ENCODE measurements around the gene PGPEP1. TPM values are rescaled to one million over a fixed set of nuclear protein-coding genes. Genes with fewer than 3 reads are reported as not detected.
"Not testable (repeated sequence)": the region's sequence is repeated elsewhere in the genome, so short reads cannot be mapped to it uniquely, and the experiment has no call there.

Gene PGPEP1
- total RNA-seq, 1 experiment from 2014 or later, result 11.7 TPM

GRCh38 chr19:18393836-18394235 is 53.4 kb downstream of the PGPEP1 start:
- Histone ChIP-seq H3K27me3 (peaks cover 25% of the 10 kb centered on the region; the same call in 1 of the 2 replicates), H3K27ac (no peak overlapping the region), H3K4me1 (no peaks in the 10 kb centered on the region; the same call in 1 of the 2 replicates), H3K36me3 (peaks cover 12% of the 10 kb centered on the region), H3K4me3 (no peak overlapping the region), H3K9me3 (replicated peaks) (no peaks in the 10 kb centered on the region)
- DNase-seq, result no peak

GRCh38 chr19:18396471-18397241 is 56.3 kb downstream of the PGPEP1 start:
- DNase-seq, result no peak
- Histone ChIP-seq H3K4me3 (no peak overlapping the region), H3K36me3 (no peaks in the 10 kb centered on the region), H3K27ac (no peak overlapping the region), H3K27me3 (peaks cover 25% of the 10 kb centered on the region; the same call in 1 of the 2 replicates), H3K4me1 (no peaks in the 10 kb centered on the region; the same call in 1 of the 2 replicates), H3K9me3 (replicated peaks) (no peaks in the 10 kb centered on the region)

DNA sequence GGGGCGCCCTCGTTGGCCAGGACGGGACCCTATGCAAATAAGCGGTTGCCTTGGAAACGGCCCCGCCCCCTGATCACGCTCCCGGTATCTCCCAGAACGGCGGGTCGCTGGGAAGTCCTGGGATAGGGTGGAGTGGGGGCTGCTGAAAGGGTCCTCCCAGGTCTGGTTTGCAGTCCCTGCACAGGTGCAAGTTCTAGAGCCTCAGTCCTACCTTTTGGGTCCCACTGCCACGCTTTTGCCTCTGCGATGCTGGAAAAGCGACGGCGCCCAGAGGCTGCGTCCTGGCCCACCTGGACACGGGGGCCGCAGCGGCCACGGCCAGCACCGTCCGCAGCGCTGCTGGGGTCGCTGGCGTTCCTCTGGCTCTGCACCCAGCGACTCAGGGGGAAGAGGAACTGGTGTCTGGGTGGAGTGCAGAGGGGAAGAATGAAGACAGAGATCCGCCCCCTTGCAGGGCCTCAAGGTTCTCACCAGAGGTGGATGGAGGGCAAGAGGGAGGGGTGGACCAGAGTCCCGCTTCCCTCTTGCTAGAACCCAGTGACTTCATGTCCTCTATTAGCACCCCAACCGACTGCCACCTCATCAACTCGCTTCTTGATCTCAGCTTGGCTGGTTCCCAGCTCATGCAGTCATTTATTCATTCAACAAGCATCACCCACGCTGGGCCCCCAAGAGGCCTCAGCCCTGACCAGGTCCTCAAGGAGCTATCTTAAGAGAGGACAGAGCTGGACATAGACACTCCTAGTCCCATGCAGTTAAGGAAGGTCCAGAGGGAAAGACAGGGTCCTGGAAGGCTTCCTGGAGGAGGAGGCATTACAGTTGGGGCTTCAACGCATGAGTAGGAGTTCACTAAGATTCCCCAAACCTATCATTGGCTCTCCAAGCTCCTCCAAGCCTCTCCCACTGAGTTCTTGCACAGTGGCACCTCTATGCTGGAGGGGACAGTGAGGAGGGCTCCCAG is 57.1 kb downstream of the PGPEP1 start, which contains the start of gene LRRC25:
LRRC25 (minus strand) TSS at position 381 of the 961 bp plus-strand sequence. CDS start 659 bp downstream, outside the sequence.
- no peaks in the 10 kb centered on the region; the same call in 1 of the 2 replicates for H3K4me1 ChIP-seq
- no peaks in the 10 kb centered on the region for H3K36me3 ChIP-seq
- no peaks in the 10 kb centered on the region for H3K9me3 ChIP-seq (replicated peaks)
- H3K27ac ChIP-seq, result no peak within 1 kb of the TSS
- H3K4me3 ChIP-seq, result no peak within 1 kb of the TSS
- peak; percentile 51 to 56 for DNase-seq
- peaks cover 25% of the 10 kb centered on the region; the same call in 1 of the 2 replicates for H3K27me3 ChIP-seq

- DNase-seq, result no peak
- Histone ChIP-seq H3K9me3 (replicated peaks) (no peaks in the 10 kb centered on the region), H3K27me3 (peaks cover 25% of the 10 kb centered on the region; the same call in 1 of the 2 replicates), H3K4me3 (no peak overlapping the region), H3K4me1 (no peaks in the 10 kb centered on the region; the same call in 1 of the 2 replicates), H3K27ac (no peak overlapping the region), H3K36me3 (no peaks in the 10 kb centered on the region)
These were observed 58.6 kb downstream of the PGPEP1 start for GRCh38 chr19:18399008-18399407.

DNA sequence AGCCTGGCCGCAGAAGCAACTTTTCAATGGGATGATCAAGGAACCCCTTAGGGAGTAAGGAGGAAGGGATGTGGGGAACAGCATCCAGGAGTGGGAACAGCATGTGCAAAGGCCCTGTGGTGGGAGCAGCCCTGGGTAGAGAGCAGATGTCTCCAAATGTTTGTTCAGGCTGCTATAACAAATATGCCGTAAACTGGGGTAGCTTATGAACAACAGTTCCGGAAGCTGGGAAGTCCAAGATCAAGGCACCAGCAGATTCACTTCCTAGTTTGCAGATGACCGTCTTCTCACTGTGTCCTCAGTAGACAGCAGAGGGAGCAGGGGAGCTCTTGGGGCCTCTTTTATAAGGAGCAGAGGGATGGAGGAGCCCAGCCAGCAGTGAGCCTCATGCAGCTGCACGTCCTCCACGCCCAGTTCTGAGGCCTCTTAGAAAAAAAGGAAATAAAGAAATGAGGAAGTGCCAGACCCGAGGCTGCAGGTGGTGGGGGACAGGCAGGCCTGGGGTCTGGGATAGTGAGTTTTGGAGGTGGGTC is 61.2 kb downstream of the PGPEP1 start:
- peak; percentile 52 to 64 for DNase-seq
- H3K27ac ChIP-seq, result no peak overlapping the region
- H3K4me1 ChIP-seq, result no peaks in the 10 kb centered on the region; the same call in 1 of the 2 replicates
- H3K27me3 ChIP-seq, result peaks cover 19% of the 10 kb centered on the region; the same call in 1 of the 2 replicates
- no peaks in the 10 kb centered on the region for H3K9me3 ChIP-seq (replicated peaks)
- H3K36me3 ChIP-seq, result no peaks in the 10 kb centered on the region
- H3K4me3 ChIP-seq, result no peak overlapping the region

DNA sequence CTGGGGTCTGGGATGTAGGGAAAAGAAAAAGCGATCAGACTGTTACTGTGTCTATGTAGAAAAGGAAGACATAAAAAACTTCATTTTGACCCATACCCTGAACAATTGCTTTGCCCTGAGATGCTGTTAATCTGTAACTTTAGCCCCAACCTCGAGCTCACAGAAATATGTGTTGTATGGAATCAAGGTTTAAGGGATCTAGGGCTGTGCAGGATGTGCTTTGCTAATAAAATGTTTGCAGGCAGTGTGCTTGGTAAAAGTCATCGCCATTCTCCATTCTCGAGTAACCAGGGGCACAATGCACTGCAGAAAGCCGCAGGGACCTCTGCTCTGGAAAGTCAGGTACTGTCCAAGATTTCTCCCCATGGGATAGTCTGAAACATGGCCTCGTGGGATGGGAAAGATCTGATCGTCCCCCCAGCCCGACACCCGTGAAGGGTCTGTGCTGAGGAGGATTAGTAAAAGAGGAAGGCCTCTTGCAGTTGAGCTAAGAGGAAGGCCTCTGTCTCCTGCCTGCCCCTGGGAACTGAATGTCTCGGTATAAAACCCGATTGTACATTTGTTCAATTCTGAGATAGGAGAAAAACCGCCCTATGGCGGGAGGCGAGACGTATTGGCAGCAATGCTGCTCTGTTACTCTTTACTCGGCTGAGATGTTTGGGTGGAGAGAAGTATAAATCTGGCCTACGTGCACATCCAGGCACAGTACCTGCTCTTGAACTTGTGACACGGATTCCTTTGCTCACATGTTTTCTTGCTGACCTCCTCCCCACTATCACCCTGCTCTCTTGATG is 62.3 kb downstream of the PGPEP1 start:
- not testable (repeated sequence) for H3K27me3 ChIP-seq; H3K4me1 ChIP-seq; DNase-seq; H3K27ac ChIP-seq; H3K4me3 ChIP-seq; H3K9me3 ChIP-seq (replicated peaks); H3K36me3 ChIP-seq

DNA sequence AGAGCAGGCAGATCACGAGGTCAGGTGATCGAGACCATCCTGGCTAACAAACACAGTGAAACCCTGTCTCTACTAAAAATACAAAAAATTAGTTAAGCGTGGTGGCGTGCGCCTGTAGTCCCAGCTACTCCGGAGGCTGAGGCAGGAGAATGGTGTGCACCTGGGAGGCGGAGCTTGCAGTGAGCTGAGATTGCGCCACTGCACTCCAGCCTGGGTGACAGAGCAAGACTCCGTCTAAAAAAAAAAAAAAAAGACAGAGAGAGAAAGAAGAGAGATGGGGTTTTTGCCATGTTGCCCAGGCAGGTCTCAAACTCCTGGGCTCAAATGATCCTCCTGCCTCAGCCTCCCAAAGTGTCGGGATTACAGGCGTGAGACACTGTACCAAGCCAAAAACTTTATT is 65.4 kb downstream of the PGPEP1 start:
- not testable (repeated sequence) for DNase-seq; H3K36me3 ChIP-seq; H3K27ac ChIP-seq; H3K27me3 ChIP-seq; H3K9me3 ChIP-seq (replicated peaks); H3K4me3 ChIP-seq; H3K4me1 ChIP-seq

- no peaks in the 10 kb centered on the region for H3K36me3 ChIP-seq
- H3K4me1 ChIP-seq, result no peaks in the 10 kb centered on the region
- no peak overlapping the region for H3K4me3 ChIP-seq
- no peaks in the 10 kb centered on the region for H3K27me3 ChIP-seq
- no peak overlapping the region for H3K27ac ChIP-seq
- no peak for DNase-seq
- no peaks in the 10 kb centered on the region for H3K9me3 ChIP-seq (replicated peaks)
These were observed 66.4 kb downstream of the PGPEP1 start for GRCh38 chr19:18406749-18407148.

- Histone ChIP-seq H3K9me3 (replicated peaks) (no peaks in the 10 kb centered on the region), H3K27me3 (no peaks in the 10 kb centered on the region), H3K4me3 (no peak overlapping the region), H3K4me1 (no peaks in the 10 kb centered on the region), H3K36me3 (no peaks in the 10 kb centered on the region), H3K27ac (no peak overlapping the region)
- DNase-seq, result peak; percentile 52 to 74
These were observed 67.7 kb downstream of the PGPEP1 start for GRCh38 chr19:18408053-18408476.

DNA sequence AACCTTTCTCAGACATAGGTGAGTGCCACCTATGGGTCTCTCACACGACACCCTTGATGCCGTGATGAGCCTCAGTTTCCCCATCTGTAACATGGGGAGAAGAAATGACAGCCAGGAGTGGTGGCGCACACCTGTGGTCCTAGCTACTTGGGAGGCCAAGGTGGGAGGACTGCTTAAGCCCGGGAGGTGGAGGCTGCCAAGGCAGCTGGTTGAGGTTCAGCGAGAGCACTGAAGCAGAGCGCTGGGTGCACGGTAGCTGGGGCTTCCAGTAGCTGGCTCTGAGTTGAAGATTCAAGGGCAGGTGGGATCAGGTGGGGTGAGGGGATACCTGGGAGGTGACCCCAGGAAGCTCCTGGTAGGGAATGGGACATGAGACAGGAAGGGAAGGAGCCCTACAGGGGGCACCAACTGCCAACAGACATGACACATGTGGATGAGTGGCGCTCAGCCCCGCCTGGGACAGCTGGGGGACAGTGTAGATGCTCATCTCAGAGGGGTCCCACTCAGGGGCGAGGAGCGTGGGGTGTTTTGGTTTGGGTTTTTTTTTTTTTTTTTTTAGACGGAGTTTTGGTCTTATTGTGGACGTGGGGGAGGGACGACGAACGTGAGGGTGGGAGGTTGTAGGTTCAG is 72.3 kb downstream of the PGPEP1 start:
- Histone ChIP-seq H3K36me3 (no peaks in the 10 kb centered on the region), H3K27ac (no peak overlapping the region), H3K4me1 (peaks cover 20% of the 10 kb centered on the region), H3K4me3 (no peak overlapping the region), H3K27me3 (no peaks in the 10 kb centered on the region), H3K9me3 (replicated peaks) (no peaks in the 10 kb centered on the region)
- DNase-seq, result no peak

GRCh38 chr19:18414504-18415177 is 74.2 kb downstream of the PGPEP1 start:
- Histone ChIP-seq H3K36me3 (no peaks in the 10 kb centered on the region), H3K27ac (no peak overlapping the region), H3K4me3 (peak overlapping the region; percentile 31), H3K27me3 (no peaks in the 10 kb centered on the region), H3K9me3 (replicated peaks) (no peaks in the 10 kb centered on the region), H3K4me1 (peaks cover 20% of the 10 kb centered on the region)
- DNase-seq, result peak in 1 of 2 experiments; percentile 55

DNA sequence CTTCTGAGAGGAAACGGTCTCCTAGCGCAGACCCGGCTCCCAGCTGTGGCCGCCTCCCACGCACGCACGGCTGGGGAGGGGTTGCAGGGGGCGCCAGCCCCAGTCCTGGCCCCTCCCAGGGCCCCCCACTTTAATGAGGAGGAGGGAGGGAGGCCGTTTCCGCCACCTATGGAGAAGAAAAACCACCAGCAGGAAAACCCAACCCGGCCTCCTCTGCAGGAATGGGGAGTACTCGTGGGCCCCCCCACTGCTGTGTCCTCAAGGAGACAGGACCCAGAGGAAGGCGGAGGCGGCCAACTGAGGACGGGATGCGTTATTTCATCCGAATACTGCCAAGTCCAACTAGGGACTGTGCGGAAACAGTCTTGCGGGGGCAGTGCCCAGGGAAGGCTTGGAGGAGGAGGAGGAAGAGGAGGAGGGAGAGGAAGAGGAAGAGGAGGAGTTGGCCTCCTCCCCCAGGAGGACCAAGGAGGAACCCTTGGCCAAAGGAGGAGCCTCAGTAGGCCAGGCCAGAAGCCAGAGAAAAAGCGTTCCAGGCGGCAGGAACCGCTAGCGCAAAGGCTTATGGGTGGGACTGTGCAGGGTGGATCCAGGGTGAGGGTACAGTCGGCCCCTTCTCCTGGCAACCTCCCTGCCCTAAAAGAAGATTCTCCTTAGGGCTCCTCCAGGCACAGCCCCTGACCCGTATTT is 74.9 kb downstream of the PGPEP1 start:
- Histone ChIP-seq H3K4me1 (peaks cover 20% of the 10 kb centered on the region), H3K27me3 (no peaks in the 10 kb centered on the region), H3K27ac (no peak overlapping the region), H3K36me3 (no peaks in the 10 kb centered on the region), H3K4me3 (peak overlapping the region; percentile 31), H3K9me3 (replicated peaks) (no peaks in the 10 kb centered on the region)
- DNase-seq, result peak; percentile 48 to 60
